Measurements from ENCODE around the gene PRAMEF20.
"Not testable (repeated sequence)": the region's sequence is repeated elsewhere in the genome, so short reads cannot be mapped to it uniquely, and the experiment has no call there.

PRAMEF20 gene

GRCh38 chr1:13410150-13410549 is at the start of gene PRAMEF20:
TSS of gene PRAMEF20 (plus strand) at chr1:13410450. CDS start at chr1:13416355, 5,905 bp downstream.
- not testable (repeated sequence) for DNase-seq (ENCODE audit: extremely low read depth in 1 of 2, low read depth in 1 of 2)

GRCh38 chr1:13362364-13362763 is 47.9 kb upstream of the PRAMEF20 start:
- DNase-seq (ENCODE audit: extremely low read depth in 1 of 2, low read depth in 1 of 2), result not testable (repeated sequence)

GRCh38 chr1:13364928-13365327 is 45.3 kb upstream of the PRAMEF20 start:
- DNase-seq (ENCODE audit: extremely low read depth in 1 of 2, low read depth in 1 of 2), result not testable (repeated sequence)

- DNase-seq (ENCODE audit: extremely low read depth in 1 of 2, low read depth in 1 of 2), result not testable (repeated sequence)
Measured at GRCh38 chr1:13366536-13366935, 43.7 kb upstream of the PRAMEF20 start.

GRCh38 chr1:13368544-13368943 is 41.7 kb upstream of the PRAMEF20 start:
- DNase-seq (ENCODE audit: extremely low read depth in 1 of 2, low read depth in 1 of 2), result not testable (repeated sequence)

- DNase-seq (ENCODE audit: extremely low read depth in 1 of 2, low read depth in 1 of 2), result not testable (repeated sequence)
Measured at GRCh38 chr1:13378983-13379382, 31.3 kb upstream of the PRAMEF20 start.

GRCh38 chr1:13380380-13380779 is 29.9 kb upstream of the PRAMEF20 start:
- not testable (repeated sequence) for DNase-seq (ENCODE audit: extremely low read depth in 1 of 2, low read depth in 1 of 2)

GRCh38 chr1:13389332-13389731 is 20.9 kb upstream of the PRAMEF20 start, which contains the start of gene PRAMEF17:
TSS of gene PRAMEF17 (plus strand) at chr1:13389632. CDS start at chr1:13389658, 26 bp downstream.
- not testable (repeated sequence) for DNase-seq (ENCODE audit: extremely low read depth in 1 of 2, low read depth in 1 of 2)

GRCh38 chr1:13393004-13393403 is 17.2 kb upstream of the PRAMEF20 start:
- not testable (repeated sequence) for DNase-seq (ENCODE audit: extremely low read depth in 1 of 2, low read depth in 1 of 2)

- not testable (repeated sequence) for DNase-seq (ENCODE audit: extremely low read depth in 1 of 2, low read depth in 1 of 2)
Measured at GRCh38 chr1:13394761-13395160, 15.5 kb upstream of the PRAMEF20 start.

- not testable (repeated sequence) for DNase-seq (ENCODE audit: extremely low read depth in 1 of 2, low read depth in 1 of 2)
Measured at GRCh38 chr1:13395311-13395710, 14.9 kb upstream of the PRAMEF20 start.

GRCh38 chr1:13407811-13408210 is 2.4 kb upstream of the PRAMEF20 start:
- DNase-seq (ENCODE audit: extremely low read depth in 1 of 2, low read depth in 1 of 2), result no peak

- no peak for DNase-seq (ENCODE audit: extremely low read depth in 1 of 2, low read depth in 1 of 2)
Measured at GRCh38 chr1:13430495-13430894, 20.2 kb downstream of the PRAMEF20 start.

GRCh38 chr1:13432251-13432650 is 22.0 kb downstream of the PRAMEF20 start:
- no peak for DNase-seq (ENCODE audit: extremely low read depth in 1 of 2, low read depth in 1 of 2)

GRCh38 chr1:13433694-13434358 is 23.6 kb downstream of the PRAMEF20 start:
- not testable (repeated sequence) for DNase-seq (ENCODE audit: extremely low read depth in 1 of 2, low read depth in 1 of 2)

GRCh38 chr1:13435458-13435857 is 25.2 kb downstream of the PRAMEF20 start:
- no peak for DNase-seq (ENCODE audit: extremely low read depth in 1 of 2, low read depth in 1 of 2)

GRCh38 chr1:13439104-13439783 is 29.0 kb downstream of the PRAMEF20 start:
- not testable (repeated sequence) for DNase-seq (ENCODE audit: extremely low read depth in 1 of 2, low read depth in 1 of 2)

GRCh38 chr1:13443335-13443979 is 33.2 kb downstream of the PRAMEF20 start:
- DNase-seq (ENCODE audit: extremely low read depth in 1 of 2, low read depth in 1 of 2), result no peak

- DNase-seq (ENCODE audit: extremely low read depth in 1 of 2, low read depth in 1 of 2), result no peak
Measured at GRCh38 chr1:13450204-13450603, 40.0 kb downstream of the PRAMEF20 start.

- no peak for DNase-seq (ENCODE audit: extremely low read depth in 1 of 2, low read depth in 1 of 2)
Measured at GRCh38 chr1:13451399-13451965, 41.2 kb downstream of the PRAMEF20 start.

GRCh38 chr1:13456904-13457532 is 46.8 kb downstream of the PRAMEF20 start:
- DNase-seq (ENCODE audit: extremely low read depth in 1 of 2, low read depth in 1 of 2), result no peak

Measured in stimulated activated CD8-positive, alpha-beta memory T cell treated with anti-CD3 and anti-CD28 coated beads, Interleukin-7, amount 100 ng/mL, for 48 hours (primary cell).